PC-3 (cell line): Measurements from ENCODE around the gene ARHGAP40. TPM values are rescaled to one million over a fixed set of nuclear protein-coding genes. Genes with fewer than 3 reads are reported as not detected.

Experiments
- ATAC-seq: fragments of 200-7000 bp; cut with Tn5 transposase; 2 replicates; pipeline ENCODE4 v1.9.1; 2020; ENCODE audit warnings: mild to moderate bottlenecking, moderate library complexity
- BruUV-seq: library from RNA; stranded (reverse); fragments of 400-500 nt; replicated peaks from 2 replicates; lab custom pipeline; 2021; lab: Mats Ljungman, UMichigan
- CTCF ChIA-PET: fragments of 300-600 bp; sonication (Branson Sonifier 250); formaldehyde crosslinking; loops from one replicate; lab custom pipeline; 2022; ENCODE audit warnings: antibody characterized with exemption; lab: Charles Lee
- POLR2A ChIA-PET: fragments of 300-600 bp; sonication (Branson Sonifier 250); formaldehyde crosslinking; loops from one replicate; lab custom pipeline; 2022; ENCODE audit warnings: antibody characterized with exemption; ENCODE audit not compliant: unreplicated experiment; lab: Charles Lee
- DNase-seq: peaks from one replicate; pipeline ENCODE4 v3.0.0-alpha.2; 2015
- H2AFZ ChIP-seq: fragments of 300-600 bp; sonication (generic); 2 replicates; pipeline ENCODE4 v1.6.0; 2016; ENCODE audit warnings: antibody characterized with exemption, low read length
- H3F3A ChIP-seq: fragments of 300-600 bp; sonication (generic); one replicate; pipeline ENCODE4 v1.6.0; 2017; ENCODE audit warnings: antibody characterized with exemption, low read length, control low read depth, mild to moderate bottlenecking; ENCODE audit not compliant: unreplicated experiment
- H3K27ac ChIP-seq: fragments of 300-600 bp; sonication (generic); 2 replicates; pipeline ENCODE4 v1.5.1; 2016; ENCODE audit warnings: mild to moderate bottlenecking, low read length
- H3K27me3 ChIP-seq: fragments of 300-600 bp; sonication (generic); 2 replicates; pipeline ENCODE4 v1.6.1; 2016; ENCODE audit warnings: low read length, mixed read lengths
- H3K36me3 ChIP-seq: fragments of 300-600 bp; sonication (generic); 2 replicates; pipeline ENCODE4 v1.6.1; 2016; ENCODE audit warnings: low read depth, mixed run types, low read length, mixed read lengths
- H3K4me1 ChIP-seq: fragments of 300-600 bp; sonication (generic); 2 replicates; pipeline ENCODE4 v1.5.1; 2016; ENCODE audit warnings: low read length; ENCODE audit not compliant: insufficient read depth
- H3K4me2 ChIP-seq: fragments of 300-600 bp; sonication (generic); 2 replicates; pipeline ENCODE4 v1.6.0; 2016; ENCODE audit warnings: low read length
- H3K4me3 ChIP-seq: fragments of 300-600 bp; sonication (generic); 2 replicates; pipeline ENCODE4 v1.5.1; 2016; ENCODE audit warnings: mild to moderate bottlenecking, low read length, mixed read lengths
- H3K79me2 ChIP-seq: fragments of 300-600 bp; sonication (generic); 2 replicates; pipeline ENCODE4 v1.6.1; 2017; ENCODE audit warnings: low read length, mixed read lengths
- H3K9ac ChIP-seq: fragments of 300-600 bp; sonication (generic); 2 replicates; pipeline ENCODE4 v1.6.0; 2016; ENCODE audit warnings: mild to moderate bottlenecking, low read length
- H3K9me2 ChIP-seq: fragments of 300-600 bp; sonication (generic); replicated peaks from 2 replicates; pipeline ENCODE4 v1.6.1; 2016; ENCODE audit warnings: mixed run types, low read length, mixed read lengths
- H3K9me3 ChIP-seq: fragments of 300-600 bp; sonication (generic); 2 replicates; pipeline ENCODE4 v1.6.1; 2016; ENCODE audit warnings: low read length, mixed read lengths
- H4K20me1 ChIP-seq: fragments of 300-600 bp; sonication (generic); 2 replicates; pipeline ENCODE4 v1.6.1; 2016; ENCODE audit warnings: low read length, mixed read lengths
- EZH2 ChIP-seq: fragments of 300-600 bp; sonication (generic); IDR thresholded peaks from one replicate; pipeline ENCODE4 v1.6.1; 2017; ENCODE audit warnings: antibody characterized with exemption, mild to moderate bottlenecking, low read length; ENCODE audit not compliant: unreplicated experiment
- EZH2phosphoT487 ChIP-seq: fragments of 300-600 bp; sonication (generic); IDR thresholded peaks from 2 replicates; pipeline ENCODE4 v1.6.1; 2018; ENCODE audit warnings: mild to moderate bottlenecking, antibody characterized with exemption, low read length, borderline replicate concordance
- intact Hi-C: fragments of 100-400 bp; cut with micrococcal nuclease; formaldehyde crosslinking; loops from 2 replicates; pipeline ENCODE4 v1.9.0; 2023
- total RNA-seq: library from RNA; depleted of rRNA; stranded (reverse); fragments of >200 nt; gene quantifications from 2 replicates; pipeline ENCODE4 v1.2.3, GENCODE V29; 2014
- TF ChIP-seq, protein P1 (sequence below): fragments of 300-600 bp; sonication (generic); conservative IDR thresholded peaks from 2 replicates; pipeline ENCODE4 v1.5.1; 2017; ENCODE audit warnings: antibody characterized with exemption, low read depth, mild to moderate bottlenecking, low read length

Gene ARHGAP40
- total RNA-seq, 1 experiment from 2014 or later: not detected

DNA sequence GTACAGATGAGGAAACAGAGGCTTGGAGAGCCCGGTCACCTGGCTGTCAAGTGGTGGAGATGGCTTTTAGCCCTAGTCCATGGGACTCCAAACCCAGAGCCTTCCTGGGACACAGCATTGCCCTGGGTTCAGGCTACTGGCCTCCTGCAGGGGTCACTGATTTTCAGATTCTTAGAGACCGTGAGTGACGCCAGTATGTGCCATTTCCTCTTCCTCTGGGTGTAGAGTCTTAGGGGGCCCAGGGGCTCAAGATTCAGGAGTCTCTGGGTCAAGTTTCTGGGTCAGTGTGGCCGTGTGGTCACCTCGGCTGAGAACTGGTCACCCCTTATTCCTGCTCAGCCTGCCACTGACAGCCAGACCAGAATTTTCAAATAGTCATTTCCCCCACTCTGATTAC lies 574 bp downstream of the ARHGAP40 start:
- H3K4me2 ChIP-seq: no peak overlapping the region
- no peak overlapping the region for H3K9ac ChIP-seq
- H3K36me3 ChIP-seq: no peaks in the 10 kb centered on the region
- H4K20me1 ChIP-seq: no peaks in the 10 kb centered on the region
- CTCF ChIA-PET: no interaction called here
- no peaks in the 10 kb centered on the region for H3K9me2 ChIP-seq
- no peak overlapping the region for H2AFZ ChIP-seq
- H3K27ac ChIP-seq: no peak overlapping the region
- H3K79me2 ChIP-seq: no peaks in the 10 kb centered on the region
- POLR2A ChIA-PET: no interaction called here
- no peaks in the 10 kb centered on the region for H3F3A ChIP-seq
- H3K4me1 ChIP-seq: peaks cover 29% of the 10 kb centered on the region
- H3K9me3 ChIP-seq: no peaks in the 10 kb centered on the region
- H3K4me3 ChIP-seq: no peak overlapping the region
- DNase-seq (no peak), ATAC-seq (no peak)
- no TSS peak for BruUV-seq
- intact Hi-C loops: no loop called here
- TF ChIP-seq EZH2phosphoT487 (no peak), EZH2 (no peak)
- TF ChIP-seq, protein P1, sequence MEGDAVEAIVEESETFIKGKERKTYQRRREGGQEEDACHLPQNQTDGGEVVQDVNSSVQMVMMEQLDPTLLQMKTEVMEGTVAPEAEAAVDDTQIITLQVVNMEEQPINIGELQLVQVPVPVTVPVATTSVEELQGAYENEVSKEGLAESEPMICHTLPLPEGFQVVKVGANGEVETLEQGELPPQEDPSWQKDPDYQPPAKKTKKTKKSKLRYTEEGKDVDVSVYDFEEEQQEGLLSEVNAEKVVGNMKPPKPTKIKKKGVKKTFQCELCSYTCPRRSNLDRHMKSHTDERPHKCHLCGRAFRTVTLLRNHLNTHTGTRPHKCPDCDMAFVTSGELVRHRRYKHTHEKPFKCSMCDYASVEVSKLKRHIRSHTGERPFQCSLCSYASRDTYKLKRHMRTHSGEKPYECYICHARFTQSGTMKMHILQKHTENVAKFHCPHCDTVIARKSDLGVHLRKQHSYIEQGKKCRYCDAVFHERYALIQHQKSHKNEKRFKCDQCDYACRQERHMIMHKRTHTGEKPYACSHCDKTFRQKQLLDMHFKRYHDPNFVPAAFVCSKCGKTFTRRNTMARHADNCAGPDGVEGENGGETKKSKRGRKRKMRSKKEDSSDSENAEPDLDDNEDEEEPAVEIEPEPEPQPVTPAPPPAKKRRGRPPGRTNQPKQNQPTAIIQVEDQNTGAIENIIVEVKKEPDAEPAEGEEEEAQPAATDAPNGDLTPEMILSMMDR: no peak
- H3K27me3 ChIP-seq: no peaks in the 10 kb centered on the region

DNA sequence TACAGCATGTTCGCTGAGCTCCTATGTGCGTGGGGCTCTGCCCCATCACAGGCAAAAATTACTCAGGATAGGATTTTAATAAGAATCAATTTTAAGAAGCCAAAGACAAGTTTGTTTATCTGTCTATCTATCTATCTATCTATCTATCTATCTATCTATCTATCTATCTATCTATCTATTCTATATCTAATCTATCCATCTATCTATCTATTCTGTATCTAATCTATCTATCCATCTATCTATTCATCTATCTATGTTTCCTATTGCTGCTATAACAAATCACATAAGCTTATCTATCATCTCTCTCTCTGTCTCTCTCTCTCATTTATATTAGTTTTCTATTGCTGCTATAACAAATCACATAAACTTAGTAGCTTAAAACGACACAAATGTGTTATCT lies 1.7 kb downstream of the ARHGAP40 start:
- Histone ChIP-seq H2AFZ (no peak overlapping the region), H3K9me3 (no peaks in the 10 kb centered on the region), H3K36me3 (no peaks in the 10 kb centered on the region), H3K79me2 (no peaks in the 10 kb centered on the region), H3K4me2 (no peak overlapping the region), H3K9ac (no peak overlapping the region), H3K4me1 (peaks cover 29% of the 10 kb centered on the region), H3K27ac (no peak overlapping the region), H3F3A (no peaks in the 10 kb centered on the region), H3K27me3 (no peaks in the 10 kb centered on the region), H3K4me3 (no peak overlapping the region), H3K9me2 (no peaks in the 10 kb centered on the region), H4K20me1 (no peaks in the 10 kb centered on the region)
- intact Hi-C loops: no loop called here
- no TSS peak for BruUV-seq
- DNase-seq (no peak), ATAC-seq (no peak)
- POLR2A ChIA-PET: no interaction called here
- CTCF ChIA-PET: interaction anchor here (1.1 kb wide), 1 partner anchor 49 kb away, joined by 7 read pairs; no protein-coding TSS in a partner anchor
- TF ChIP-seq, protein P1: no peak
- TF ChIP-seq EZH2phosphoT487 (no peak), EZH2 (no peak)

DNA sequence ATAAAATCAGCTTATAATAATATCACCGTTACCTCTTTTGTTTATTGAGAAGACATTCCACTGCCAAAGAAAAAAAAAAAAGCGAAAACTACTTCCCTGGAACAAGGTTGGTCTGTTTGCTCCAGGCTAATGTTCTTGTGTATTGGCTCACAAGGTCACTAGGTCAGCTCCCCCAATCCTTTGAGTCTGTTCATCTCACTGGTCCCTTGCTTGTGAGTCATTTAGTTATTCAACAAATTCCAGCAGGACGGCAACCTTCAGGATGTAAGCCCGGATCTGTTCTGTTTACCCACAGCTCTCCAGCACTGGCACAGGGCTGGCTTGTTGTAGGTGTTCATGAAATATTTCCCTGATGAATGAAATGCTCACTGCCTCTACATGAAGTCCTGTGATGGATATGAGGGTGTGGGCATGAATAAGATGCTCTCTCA lies 3.3 kb downstream of the ARHGAP40 start:
- no peaks in the 10 kb centered on the region for H3K27me3 ChIP-seq
- no TSS peak for BruUV-seq
- intact Hi-C loops: no loop called here
- H3K9ac ChIP-seq: no peak overlapping the region
- H3K27ac ChIP-seq: peak overlapping the region; percentile 45
- TF ChIP-seq EZH2: no peak
- no peak for TF ChIP-seq EZH2phosphoT487
- TF ChIP-seq, protein P1: no peak
- peak overlapping the region; percentile 12 for H3K4me2 ChIP-seq
- peak; percentile 97 for ATAC-seq
- no peak overlapping the region for H2AFZ ChIP-seq
- no peaks in the 10 kb centered on the region for H3K9me3 ChIP-seq
- no peak overlapping the region for H3K4me3 ChIP-seq
- no peaks in the 10 kb centered on the region for H3K79me2 ChIP-seq
- H3K36me3 ChIP-seq: no peaks in the 10 kb centered on the region
- peak; percentile 95 for DNase-seq
- ChIA-PET POLR2A (interaction anchor here (0.6 to 0.7 kb wide), 2 partner anchors 29 to 1302 kb away, joined by 3 to 4 read pairs; no protein-coding TSS in a partner anchor), CTCF (interaction anchor here (0.6 to 0.7 kb wide), 3 partner anchors 92 to 246 kb away, joined by 3 to 7 read pairs (median 4); partner anchors contain the start of gene RALGAPB)
- peaks cover 21% of the 10 kb centered on the region for H3K4me1 ChIP-seq
- H3F3A ChIP-seq: no peaks in the 10 kb centered on the region
- no peaks in the 10 kb centered on the region for H4K20me1 ChIP-seq
- no peaks in the 10 kb centered on the region for H3K9me2 ChIP-seq
